Stimulated activated naive CD8-positive, alpha-beta T cell treated with anti-CD3 and anti-CD28 coated beads, Interleukin-15, Interleukin-2, amounts not matched to agents 100 U/mL and 50 U/mL, for 24 hours (primary cell): ENCODE data around the gene KRT80.

Experiments
- ATAC-seq: fragments of 150-1000 bp; cut with Tn5 transposase; one replicate; pipeline ENCODE4 v1.10.0; 2021
- DNase-seq: peaks from one replicate; pipeline ENCODE4 v3.0.0; 2021

The KRT80 gene

GRCh38 chr12:52229836-52230343, 38.1 kb upstream of the KRT80 start:
- DNase-seq (no peak), ATAC-seq (no peak)

- ATAC-seq (no peak), DNase-seq (no peak)
Observed at GRCh38 chr12:52228931-52229330, 37.1 kb upstream of the KRT80 start.

DNA sequence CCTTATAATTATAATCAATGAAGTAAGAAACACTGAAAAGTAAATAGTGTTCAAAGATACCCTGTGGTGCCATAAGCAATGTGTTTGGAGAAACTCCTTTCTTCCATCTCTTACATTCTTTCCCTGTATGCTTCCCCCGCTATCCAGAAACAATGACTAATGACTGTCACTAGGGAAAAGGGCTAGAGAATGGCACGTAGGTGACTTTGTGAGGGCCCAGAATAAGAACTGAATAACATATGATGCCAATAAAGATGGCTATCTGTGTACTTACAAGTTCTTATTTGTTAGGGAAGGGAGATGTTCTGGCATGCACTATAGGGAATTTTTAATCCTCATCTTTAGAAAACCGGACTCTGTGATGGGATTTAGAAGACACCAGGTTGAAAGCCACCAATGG, 36.6 kb upstream of the KRT80 start:
- no peak for ATAC-seq

DNA sequence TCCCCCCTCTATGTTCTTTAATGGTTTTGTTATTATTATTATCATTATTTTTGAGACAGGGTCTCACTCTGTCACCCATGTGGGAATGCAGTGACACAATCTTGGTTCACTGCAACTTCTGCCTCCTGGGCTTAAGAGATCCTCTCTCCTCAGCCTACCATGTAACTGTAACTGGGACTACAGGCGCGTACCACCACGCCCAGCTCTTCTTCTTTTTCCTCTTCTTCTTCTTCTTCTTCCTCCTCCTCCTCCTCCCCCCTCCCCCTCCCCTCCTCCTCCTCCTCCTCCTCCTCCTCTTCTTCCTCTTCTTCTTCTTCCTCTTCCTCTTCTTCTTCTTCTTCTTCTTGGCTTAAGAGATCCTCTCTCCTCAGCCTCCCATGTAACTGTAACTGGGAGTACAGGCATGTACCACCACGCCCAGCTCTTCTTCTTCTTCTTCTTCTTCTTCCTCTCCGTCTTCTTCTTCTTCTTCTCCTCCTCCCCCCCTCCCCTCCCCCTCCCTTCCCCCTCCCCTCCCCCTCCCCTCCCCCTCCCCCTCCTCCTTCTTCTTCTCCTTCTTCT, 35.9 kb upstream of the KRT80 start:
- DNase-seq = no peak
- no peak for ATAC-seq

More for the DNA sequence above, 36.6 kb upstream of the KRT80 start:
- DNase-seq = no peak

- no peak for DNase-seq
- ATAC-seq = no peak
Observed at GRCh38 chr12:52226446-52226845, 34.6 kb upstream of the KRT80 start.

GRCh38 chr12:52225752-52226151, 33.9 kb upstream of the KRT80 start:
- no peak for DNase-seq
- no peak for ATAC-seq

GRCh38 chr12:52224151-52224550, 32.3 kb upstream of the KRT80 start:
- DNase-seq (no peak), ATAC-seq (no peak)

- DNase-seq = no peak
- ATAC-seq = no peak
Observed at GRCh38 chr12:52223406-52224039, 31.7 kb upstream of the KRT80 start.

- ATAC-seq (no peak), DNase-seq (no peak)
Observed at GRCh38 chr12:52222692-52223091, 30.9 kb upstream of the KRT80 start.

GRCh38 chr12:52221912-52222457, 30.2 kb upstream of the KRT80 start:
- DNase-seq (peak; percentile 90), ATAC-seq (peak; percentile 99)

DNA sequence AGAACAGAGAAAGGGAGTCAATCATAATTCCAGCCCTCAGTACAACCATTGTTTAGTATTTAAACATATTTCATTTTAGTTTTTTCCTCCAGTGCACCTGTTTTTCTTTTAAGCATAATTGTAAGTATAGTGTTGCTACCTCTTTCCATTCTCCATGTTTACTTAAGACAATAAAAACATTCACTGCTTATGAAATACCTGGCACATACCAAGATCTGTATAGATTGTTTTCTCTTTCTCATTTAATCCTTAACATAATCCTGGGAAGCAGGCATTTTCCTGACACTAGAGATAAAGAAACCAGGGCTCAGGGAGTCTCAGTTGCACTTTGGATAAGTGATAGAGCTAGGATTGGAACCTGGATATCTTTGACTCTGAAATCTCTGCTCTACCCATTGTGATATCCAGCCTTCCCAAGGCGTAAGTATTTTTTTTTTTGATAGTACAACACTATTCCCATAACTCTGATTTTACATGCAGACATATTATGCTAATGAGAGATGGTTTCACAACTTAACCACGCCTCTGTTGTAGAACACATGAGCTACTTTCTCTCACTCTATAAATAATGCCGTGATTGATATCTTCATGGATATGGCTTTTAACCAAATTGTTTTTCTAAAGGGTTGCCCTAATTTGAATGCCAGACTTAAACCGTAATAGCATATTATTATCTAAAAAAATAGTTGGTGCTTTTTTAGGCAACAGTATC, 29.4 kb upstream of the KRT80 start:
- ATAC-seq (no peak), DNase-seq (no peak)

DNA sequence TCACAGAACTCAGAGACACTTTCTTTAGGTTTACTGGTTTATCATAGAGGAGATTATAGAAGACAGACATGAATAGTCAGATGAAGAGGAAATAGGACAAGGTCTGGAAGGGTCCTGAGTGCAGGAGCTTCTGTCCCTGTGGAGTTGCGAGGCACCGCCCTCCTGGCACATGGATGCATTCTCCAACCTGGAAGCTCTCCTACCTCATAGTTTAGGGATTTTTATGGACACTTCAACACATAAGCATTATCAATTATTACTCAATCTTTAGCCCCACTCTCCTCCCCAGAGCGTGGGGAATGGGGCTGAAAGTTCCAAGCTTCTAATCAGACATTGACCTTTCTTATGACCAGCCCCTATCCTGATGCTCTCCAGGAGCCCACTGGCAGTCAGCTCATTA, 28.7 kb upstream of the KRT80 start:
- no peak for DNase-seq
- no peak for ATAC-seq

DNA sequence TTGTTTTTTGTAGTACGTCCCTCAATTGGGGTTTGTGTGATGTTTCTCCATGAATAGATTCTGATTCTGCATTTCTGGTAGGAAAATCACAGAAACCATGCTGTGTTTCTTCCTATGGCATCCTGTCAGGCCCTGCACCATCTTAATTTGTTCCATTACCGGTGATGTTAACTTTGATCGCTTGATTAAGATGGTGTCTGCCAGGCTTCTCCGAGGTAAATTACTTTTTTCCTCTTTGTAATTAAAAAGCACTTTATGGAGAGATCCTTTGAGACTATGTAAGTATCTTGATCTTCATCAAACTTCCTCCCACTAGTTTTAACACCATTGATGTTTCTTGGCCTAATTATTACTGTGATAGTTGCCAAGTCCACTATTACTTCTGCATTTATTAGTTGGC, 26.2 kb upstream of the KRT80 start:
- DNase-seq = no peak
- ATAC-seq = no peak

- no peak for DNase-seq
- no peak for ATAC-seq
Observed at GRCh38 chr12:52217223-52217622, 25.4 kb upstream of the KRT80 start.

- no peak for ATAC-seq
- no peak for DNase-seq
Observed at GRCh38 chr12:52216807-52217206, 25.0 kb upstream of the KRT80 start.

- DNase-seq = no peak
- no peak for ATAC-seq
Observed at GRCh38 chr12:52216100-52216499, 24.3 kb upstream of the KRT80 start.

- ATAC-seq (no peak), DNase-seq (no peak)
Observed at GRCh38 chr12:52215587-52216031, 23.8 kb upstream of the KRT80 start.

GRCh38 chr12:52214421-52214802, 22.6 kb upstream of the KRT80 start:
- ATAC-seq (no peak), DNase-seq (no peak)

- ATAC-seq (peak; percentile 65), DNase-seq (peak; percentile 80)
Observed at GRCh38 chr12:52213564-52214420, 22.0 kb upstream of the KRT80 start.

GRCh38 chr12:52212701-52213563, 21.1 kb upstream of the KRT80 start:
- no peak for ATAC-seq
- DNase-seq = no peak
